GM18519 (cell line): ENCODE measurements around the gene RPL18A.
"Not testable (repeated sequence)": the region's sequence is repeated elsewhere in the genome, so short reads cannot be mapped to it uniquely, and the experiment has no call there.

Experiments used
- ATAC-seq: cut with Tn5 transposase; IDR thresholded peaks from one replicate; pipeline ENCODE4 v1.9.1; 2021; ENCODE audit warnings: mild to moderate bottlenecking, moderate library complexity; ENCODE audit not compliant: unreplicated experiment, low FRiP score

The RPL18A gene

GRCh38 chr19:17865364-17866311 lies 5.9 kb downstream of the RPL18A start:
- no peak for ATAC-seq

- no peak for ATAC-seq
Observed at GRCh38 chr19:17866312-17866963, 6.7 kb downstream of the RPL18A start.

- ATAC-seq: no peak
Observed at GRCh38 chr19:17866964-17867486, 7.3 kb downstream of the RPL18A start.

- ATAC-seq: no peak
Observed at GRCh38 chr19:17868669-17869068, 9.0 kb downstream of the RPL18A start.

GRCh38 chr19:17869114-17869608 lies 9.5 kb downstream of the RPL18A start:
- no peak for ATAC-seq

GRCh38 chr19:17871032-17871877 lies 11.5 kb downstream of the RPL18A start:
- no peak for ATAC-seq

- ATAC-seq: no peak
Observed at GRCh38 chr19:17871878-17872250, 12.2 kb downstream of the RPL18A start, which contains the start of gene SLC5A5. SLC5A5 (plus strand) TSS chr19:17871945; CDS start chr19:17872320, 375 bp downstream.

- no peak for ATAC-seq
Observed at GRCh38 chr19:17872251-17873001, 12.7 kb downstream of the RPL18A start.

GRCh38 chr19:17873786-17874757 lies 14.4 kb downstream of the RPL18A start:
- no peak for ATAC-seq

GRCh38 chr19:17874758-17875135 lies 15.0 kb downstream of the RPL18A start:
- no peak for ATAC-seq

- ATAC-seq: no peak
Observed at GRCh38 chr19:17877696-17878095, 18.0 kb downstream of the RPL18A start.

- no peak for ATAC-seq
Observed at GRCh38 chr19:17879466-17879865, 19.8 kb downstream of the RPL18A start.

- ATAC-seq: no peak
Observed at GRCh38 chr19:17881701-17882100, 22.0 kb downstream of the RPL18A start.

- ATAC-seq: no peak
Observed at GRCh38 chr19:17883627-17884410, 24.1 kb downstream of the RPL18A start.

- ATAC-seq: no peak
Observed at GRCh38 chr19:17886515-17886914, 26.8 kb downstream of the RPL18A start.

GRCh38 chr19:17887221-17887620 lies 27.5 kb downstream of the RPL18A start:
- not testable (repeated sequence) for ATAC-seq

GRCh38 chr19:17888260-17888659 lies 28.6 kb downstream of the RPL18A start:
- ATAC-seq: no peak
